GM13977 (cell line): ENCODE results near the gene NOD1.

Experiments
- DNase-seq: peaks from one replicate; pipeline ENCODE4 v3.0.0; 2012; ENCODE audit warnings: low spot score
- in situ Hi-C: fragments of 300-500 bp; cut with MboI; formaldehyde crosslinking; loops from one replicate; pipeline ENCODE4 v1.12.0; 2022; ENCODE audit warnings: low sequenced_read_pairs, low pct_unique_long_range_greater_than_20kb, mixed read lengths, inconsistent platforms; ENCODE audit not compliant: unreplicated experiment
- TF ChIP-seq, protein P1 (sequence below): IDR thresholded peaks from 2 replicates; pipeline ENCODE4 v1.5.1; 2012; ENCODE audit warnings: mild to moderate bottlenecking, control low read depth; ENCODE audit not compliant: insufficient read depth; ENCODE audit errors: extremely low read depth, missing control alignments

Gene NOD1

DNA sequence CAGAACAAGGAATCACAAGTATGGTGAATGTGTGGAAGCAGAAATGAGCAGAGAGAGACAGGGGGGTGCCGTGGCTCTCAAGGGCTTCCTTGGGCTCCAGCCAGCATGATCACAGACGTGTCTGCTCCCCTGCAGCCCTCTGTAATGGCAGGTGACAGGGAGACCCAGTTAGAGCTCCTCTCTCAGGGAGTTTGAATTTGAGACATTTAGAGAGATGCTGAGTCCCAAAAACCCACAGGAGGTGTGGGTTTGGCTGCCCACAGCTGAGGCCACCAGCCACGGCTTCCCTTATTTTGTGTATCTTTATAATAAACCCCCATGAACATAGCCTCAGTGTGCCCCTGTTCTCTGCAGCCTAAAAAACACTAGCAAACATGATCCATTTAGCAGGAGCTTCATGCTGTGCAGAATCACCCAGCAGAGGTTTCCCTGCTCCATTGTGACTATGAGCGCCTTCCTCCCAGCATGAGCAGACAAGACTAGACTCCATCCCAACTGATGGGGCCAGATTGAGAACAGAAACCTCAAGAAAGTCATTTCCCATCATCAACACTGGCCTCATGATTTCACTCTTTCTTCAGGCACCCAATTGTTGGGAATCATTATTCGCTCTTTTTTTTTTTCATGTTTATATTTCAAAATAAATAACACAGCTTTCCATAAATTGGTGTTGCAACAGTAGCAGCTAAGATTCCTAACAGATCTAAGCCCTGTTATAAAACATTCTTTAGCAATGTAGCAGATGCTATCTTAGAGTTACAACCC, 13.4 kb downstream of the NOD1 start:
- TF ChIP-seq, protein P1, sequence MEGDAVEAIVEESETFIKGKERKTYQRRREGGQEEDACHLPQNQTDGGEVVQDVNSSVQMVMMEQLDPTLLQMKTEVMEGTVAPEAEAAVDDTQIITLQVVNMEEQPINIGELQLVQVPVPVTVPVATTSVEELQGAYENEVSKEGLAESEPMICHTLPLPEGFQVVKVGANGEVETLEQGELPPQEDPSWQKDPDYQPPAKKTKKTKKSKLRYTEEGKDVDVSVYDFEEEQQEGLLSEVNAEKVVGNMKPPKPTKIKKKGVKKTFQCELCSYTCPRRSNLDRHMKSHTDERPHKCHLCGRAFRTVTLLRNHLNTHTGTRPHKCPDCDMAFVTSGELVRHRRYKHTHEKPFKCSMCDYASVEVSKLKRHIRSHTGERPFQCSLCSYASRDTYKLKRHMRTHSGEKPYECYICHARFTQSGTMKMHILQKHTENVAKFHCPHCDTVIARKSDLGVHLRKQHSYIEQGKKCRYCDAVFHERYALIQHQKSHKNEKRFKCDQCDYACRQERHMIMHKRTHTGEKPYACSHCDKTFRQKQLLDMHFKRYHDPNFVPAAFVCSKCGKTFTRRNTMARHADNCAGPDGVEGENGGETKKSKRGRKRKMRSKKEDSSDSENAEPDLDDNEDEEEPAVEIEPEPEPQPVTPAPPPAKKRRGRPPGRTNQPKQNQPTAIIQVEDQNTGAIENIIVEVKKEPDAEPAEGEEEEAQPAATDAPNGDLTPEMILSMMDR: no peak
- DNase-seq: no peak
- in situ Hi-C loops: no loop called here

DNA sequence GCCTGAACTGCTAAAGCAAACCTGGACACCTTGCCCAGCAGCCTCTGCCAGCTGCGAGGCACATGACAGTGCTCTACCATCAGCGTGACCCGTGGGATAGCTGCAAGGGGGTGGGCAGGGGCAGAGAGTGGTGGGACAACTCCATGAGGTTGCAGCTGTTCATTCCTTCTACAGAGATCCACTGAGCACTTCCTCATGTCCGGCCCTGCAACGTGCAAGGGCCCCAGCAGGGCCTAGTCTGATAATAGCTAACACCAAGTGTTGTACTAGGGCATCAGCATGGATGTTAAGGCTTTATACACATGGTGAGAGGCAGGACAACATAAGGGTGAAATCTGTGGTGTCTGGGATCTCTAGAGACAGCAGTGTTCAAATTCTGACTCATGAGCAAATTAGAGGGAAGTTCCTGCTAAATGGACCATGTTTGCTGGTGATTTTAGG, 14.3 kb downstream of the NOD1 start:
- in situ Hi-C loops: no loop called here
- DNase-seq: no peak
- TF ChIP-seq, protein P1: no peak

DNA sequence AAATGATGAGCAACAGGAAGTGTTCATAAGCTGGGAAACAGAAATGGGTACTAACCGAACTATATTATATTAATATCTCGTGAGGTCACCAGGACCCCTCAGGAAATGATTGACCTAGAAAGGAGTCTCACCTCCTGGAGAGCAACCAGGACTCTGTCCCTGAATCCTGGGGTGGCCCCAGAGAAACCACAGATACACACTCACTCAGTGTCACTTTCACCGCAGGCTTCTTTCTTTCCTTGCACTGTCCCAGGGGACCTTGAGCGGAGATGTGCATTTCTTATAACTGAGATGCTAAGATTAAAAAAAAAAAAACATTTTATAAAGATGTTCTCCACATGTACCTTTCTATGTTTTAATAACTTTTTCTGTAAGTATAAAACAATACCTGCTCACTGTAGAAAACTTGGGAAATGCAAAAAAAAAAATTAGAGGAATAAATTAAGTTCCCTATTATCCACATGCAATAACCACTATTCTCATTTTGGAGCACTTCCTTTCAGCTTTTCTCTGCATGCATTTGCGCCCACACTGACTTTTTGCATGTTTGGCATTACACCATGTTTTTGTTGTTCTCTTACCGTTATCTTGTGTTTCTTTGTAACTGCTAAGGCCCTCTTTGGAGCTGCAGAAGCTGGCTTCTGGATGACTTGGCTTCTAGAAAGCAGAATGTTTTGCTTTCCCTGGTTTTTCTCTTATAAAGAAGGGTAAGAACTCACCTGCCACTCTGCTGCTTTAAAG, 15.0 kb downstream of the NOD1 start:
- in situ Hi-C loops: no loop called here
- peak; percentile 45 for DNase-seq
- TF ChIP-seq, protein P1: no peak

DNA sequence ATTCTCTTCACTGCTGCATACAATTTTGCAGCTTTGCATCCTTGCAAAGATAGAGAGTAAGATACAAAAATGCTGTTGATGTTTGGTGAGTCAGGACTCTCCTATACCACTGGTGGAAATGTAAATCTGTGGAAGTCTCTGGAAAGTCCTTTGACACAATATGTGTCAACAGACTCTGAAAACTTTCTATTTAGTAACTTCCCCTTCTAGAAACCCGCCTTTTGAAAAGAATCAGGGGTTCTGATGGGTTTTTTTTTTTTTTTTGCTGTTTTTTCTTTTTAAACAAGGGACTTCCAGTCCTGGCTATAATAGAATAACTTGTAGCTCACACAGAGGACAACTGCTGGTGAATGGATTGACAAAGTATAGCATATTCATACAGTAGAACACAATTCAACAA, 16.4 kb downstream of the NOD1 start:
- no peak for DNase-seq
- TF ChIP-seq, protein P1: no peak
- in situ Hi-C loops: no loop called here

DNA sequence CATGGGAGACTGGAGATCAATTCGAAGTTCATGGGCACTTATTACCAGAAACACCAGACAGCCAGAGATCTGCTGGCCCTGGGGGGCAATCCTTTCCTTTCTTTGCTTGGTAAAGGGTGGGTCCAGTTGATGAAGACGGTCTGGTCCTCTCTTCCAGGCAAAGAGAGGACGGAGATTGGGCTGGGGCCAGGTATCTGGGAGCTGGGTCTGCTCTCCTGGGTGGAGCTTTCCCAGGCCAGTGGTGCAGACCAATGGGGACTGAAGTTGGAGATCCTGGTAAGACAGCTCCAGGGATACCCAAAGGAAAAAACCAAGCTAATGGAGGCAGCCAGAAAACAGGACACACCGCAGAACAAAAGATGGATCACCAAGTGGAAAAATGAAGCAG, 18.3 kb downstream of the NOD1 start:
- in situ Hi-C loops: no loop called here
- TF ChIP-seq, protein P1: no peak
- DNase-seq: no peak

DNA sequence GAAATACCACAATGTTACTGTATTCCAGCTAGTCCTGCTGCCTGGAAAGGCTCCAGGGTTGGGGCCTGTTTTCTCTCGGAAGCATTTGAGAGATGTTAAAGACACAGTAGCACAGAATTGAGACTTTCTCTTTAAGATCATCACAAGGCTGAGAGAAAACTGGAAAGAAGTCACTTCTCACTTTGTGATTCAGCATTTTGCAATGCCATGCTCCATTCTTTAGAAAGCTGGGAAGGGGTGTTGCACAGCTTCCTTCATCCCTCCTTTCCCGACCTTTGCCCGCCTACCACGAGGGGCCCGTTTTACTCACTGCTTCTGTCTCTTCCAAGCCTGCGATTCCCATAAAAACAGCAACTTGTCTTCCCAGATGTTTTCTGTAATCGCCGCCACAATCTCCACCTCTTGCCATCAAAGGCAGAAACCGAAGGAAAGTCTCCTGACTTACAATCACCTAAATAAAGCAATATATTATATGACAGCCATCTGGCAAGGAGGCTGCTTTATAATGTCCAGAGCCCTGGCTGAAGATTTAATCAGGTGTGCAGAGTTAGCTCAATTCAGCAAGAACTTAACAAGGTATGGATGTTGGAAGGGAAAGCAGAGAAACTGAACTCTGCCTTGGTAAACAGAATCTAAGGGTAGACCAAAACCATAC, 18.9 kb downstream of the NOD1 start:
- TF ChIP-seq, protein P1: no peak
- DNase-seq: no peak
- in situ Hi-C loops: no loop called here
